GM19452 (cell line): ENCODE data around the gene NCSTN.

Source experiments
- ATAC-seq: cut with Tn5 transposase; IDR thresholded peaks from one replicate; pipeline ENCODE4 v1.9.1; 2021; ENCODE audit not compliant: unreplicated experiment

Gene NCSTN

GRCh38 chr1:160351629-160352028 is 8.4 kb downstream of the NCSTN start:
- no peak for ATAC-seq

- no peak for ATAC-seq
Observed at GRCh38 chr1:160352555-160352954, 9.4 kb downstream of the NCSTN start.

- no peak for ATAC-seq
Observed at GRCh38 chr1:160353223-160353622, 10.0 kb downstream of the NCSTN start.

- no peak for ATAC-seq
Observed at GRCh38 chr1:160354388-160354985, 11.3 kb downstream of the NCSTN start.

GRCh38 chr1:160357286-160358002 is 14.3 kb downstream of the NCSTN start:
- ATAC-seq: no peak

- no peak for ATAC-seq
Observed at GRCh38 chr1:160358073-160358472, 14.9 kb downstream of the NCSTN start.

- no peak for ATAC-seq
Observed at GRCh38 chr1:160359559-160360226, 16.5 kb downstream of the NCSTN start.

- no peak for ATAC-seq
Observed at GRCh38 chr1:160360227-160360695, 17.1 kb downstream of the NCSTN start.

- ATAC-seq: no peak
Observed at GRCh38 chr1:160361199-160361598, 18.0 kb downstream of the NCSTN start.

GRCh38 chr1:160361814-160362167 is 18.6 kb downstream of the NCSTN start:
- no peak for ATAC-seq

- no peak for ATAC-seq
Observed at GRCh38 chr1:160362168-160362957, 19.2 kb downstream of the NCSTN start.

GRCh38 chr1:160363010-160363409 is 19.8 kb downstream of the NCSTN start:
- no peak for ATAC-seq

GRCh38 chr1:160363951-160364735 is 21.0 kb downstream of the NCSTN start:
- ATAC-seq: no peak

- ATAC-seq: no peak
Observed at GRCh38 chr1:160365325-160365724, 22.1 kb downstream of the NCSTN start.

- no peak for ATAC-seq
Observed at GRCh38 chr1:160366731-160367515, 23.7 kb downstream of the NCSTN start, which contains the start of gene NHLH1. NHLH1 (plus strand) TSS chr1:160367071; CDS start chr1:160370732, 3,661 bp downstream.

GRCh38 chr1:160367516-160367900 is 24.3 kb downstream of the NCSTN start:
- no peak for ATAC-seq

GRCh38 chr1:160367934-160368923 is 25.0 kb downstream of the NCSTN start:
- no peak for ATAC-seq

GRCh38 chr1:160369087-160369486 is 25.9 kb downstream of the NCSTN start:
- no peak for ATAC-seq
